HUES6 (cell line): ENCODE measurements around the gene SAMD14.

Source experiments
- H3K27ac ChIP-seq: 2 replicates; pipeline ENCODE4 v1.7.0; 2013; ENCODE audit warnings: low read depth, mild to moderate bottlenecking, low read length, inconsistent platforms
- H3K27me3 ChIP-seq: 2 replicates; pipeline ENCODE4 v1.6.1; 2013; ENCODE audit warnings: low read length; ENCODE audit not compliant: control insufficient read depth, insufficient read depth
- H3K36me3 ChIP-seq: 2 replicates; pipeline ENCODE4 v1.6.1; 2013; ENCODE audit warnings: low read length; ENCODE audit not compliant: control insufficient read depth, insufficient read depth
- H3K4me1 ChIP-seq: 2 replicates; pipeline ENCODE4 v1.6.1; 2013; ENCODE audit warnings: low read length; ENCODE audit not compliant: control insufficient read depth, insufficient read depth
- H3K4me3 ChIP-seq: 2 replicates; pipeline ENCODE4 v1.5.1; 2013; ENCODE audit warnings: low read depth, low read length
- H3K9ac ChIP-seq: one replicate; pipeline ENCODE4 v1.6.1; 2013; ENCODE audit warnings: mild to moderate bottlenecking, low read length
- H3K9me3 ChIP-seq: 2 replicates; pipeline ENCODE4 v1.6.1; 2013; ENCODE audit warnings: low read depth, low read length; ENCODE audit not compliant: control insufficient read depth, insufficient read depth

Gene SAMD14

GRCh38 chr17:50146230-50146926 lies 16.4 kb upstream of the SAMD14 start:
- no peak overlapping the region for H3K4me3 ChIP-seq
- H3K4me1 ChIP-seq, result peaks cover 24% of the 10 kb centered on the region
- H3K36me3 ChIP-seq, result peaks cover 34% of the 10 kb centered on the region
- H3K9me3 ChIP-seq, result no peaks in the 10 kb centered on the region
- H3K9ac ChIP-seq, result no peak overlapping the region
- H3K27me3 ChIP-seq, result peaks cover 15% of the 10 kb centered on the region; the same call in 1 of the 2 replicates
- H3K27ac ChIP-seq, result no peak overlapping the region

GRCh38 chr17:50145532-50146229 lies 15.7 kb upstream of the SAMD14 start:
- H3K4me3 ChIP-seq, result no peak overlapping the region
- H3K27me3 ChIP-seq, result peaks cover 15% of the 10 kb centered on the region; the same call in 1 of the 2 replicates
- no peak overlapping the region for H3K9ac ChIP-seq
- H3K4me1 ChIP-seq, result peaks cover 26% of the 10 kb centered on the region
- H3K9me3 ChIP-seq, result no peaks in the 10 kb centered on the region
- peaks cover 40% of the 10 kb centered on the region for H3K36me3 ChIP-seq
- H3K27ac ChIP-seq, result no peak overlapping the region

DNA sequence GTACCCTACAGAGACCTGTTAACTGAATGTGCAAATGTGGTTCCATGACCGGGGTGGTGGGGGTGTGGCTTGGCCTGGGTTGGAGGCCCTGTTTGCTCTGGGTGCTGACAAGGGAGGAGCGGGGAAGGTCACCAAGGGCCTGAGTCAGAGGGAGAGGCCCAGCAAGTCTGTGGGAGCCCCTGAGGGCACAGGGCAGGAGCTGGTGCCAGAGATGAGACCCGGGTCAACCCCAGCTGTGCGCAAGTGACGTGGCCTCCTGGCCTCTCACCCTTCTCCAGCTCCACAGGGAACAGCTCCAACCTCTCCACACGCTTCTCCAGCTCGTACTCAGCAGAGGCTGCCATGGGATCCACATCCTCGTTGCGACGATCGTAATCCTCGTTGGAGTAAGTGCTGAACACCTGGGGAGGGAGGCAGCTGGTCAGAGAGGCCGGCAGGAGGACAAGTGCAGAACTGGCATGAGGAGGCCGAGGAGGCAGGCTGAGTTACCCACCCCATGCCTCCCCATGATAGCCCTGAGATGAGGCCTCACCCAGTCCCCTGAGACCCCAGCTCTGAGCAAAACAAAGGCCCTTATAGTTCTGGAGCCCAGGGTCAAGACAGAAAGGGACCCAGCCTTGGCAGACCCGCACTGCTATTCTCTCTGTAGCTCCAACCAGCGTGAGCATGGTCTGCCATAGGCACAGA lies 15.0 kb upstream of the SAMD14 start:
- H3K4me3 ChIP-seq, result no peak overlapping the region
- peaks cover 33% of the 10 kb centered on the region for H3K4me1 ChIP-seq
- no peak overlapping the region for H3K9ac ChIP-seq
- H3K9me3 ChIP-seq, result no peaks in the 10 kb centered on the region
- H3K27me3 ChIP-seq, result peaks cover 10% of the 10 kb centered on the region; the same call in 1 of the 2 replicates
- peaks cover 44% of the 10 kb centered on the region for H3K36me3 ChIP-seq
- no peak overlapping the region for H3K27ac ChIP-seq

GRCh38 chr17:50144355-50144754 lies 14.4 kb upstream of the SAMD14 start:
- Histone ChIP-seq H3K4me3 (no peak overlapping the region), H3K4me1 (peaks cover 33% of the 10 kb centered on the region), H3K9ac (no peak overlapping the region), H3K27ac (no peak overlapping the region), H3K27me3 (peaks cover 4% of the 10 kb centered on the region; the same call in 1 of the 2 replicates), H3K36me3 (peaks cover 48% of the 10 kb centered on the region), H3K9me3 (no peaks in the 10 kb centered on the region)

DNA sequence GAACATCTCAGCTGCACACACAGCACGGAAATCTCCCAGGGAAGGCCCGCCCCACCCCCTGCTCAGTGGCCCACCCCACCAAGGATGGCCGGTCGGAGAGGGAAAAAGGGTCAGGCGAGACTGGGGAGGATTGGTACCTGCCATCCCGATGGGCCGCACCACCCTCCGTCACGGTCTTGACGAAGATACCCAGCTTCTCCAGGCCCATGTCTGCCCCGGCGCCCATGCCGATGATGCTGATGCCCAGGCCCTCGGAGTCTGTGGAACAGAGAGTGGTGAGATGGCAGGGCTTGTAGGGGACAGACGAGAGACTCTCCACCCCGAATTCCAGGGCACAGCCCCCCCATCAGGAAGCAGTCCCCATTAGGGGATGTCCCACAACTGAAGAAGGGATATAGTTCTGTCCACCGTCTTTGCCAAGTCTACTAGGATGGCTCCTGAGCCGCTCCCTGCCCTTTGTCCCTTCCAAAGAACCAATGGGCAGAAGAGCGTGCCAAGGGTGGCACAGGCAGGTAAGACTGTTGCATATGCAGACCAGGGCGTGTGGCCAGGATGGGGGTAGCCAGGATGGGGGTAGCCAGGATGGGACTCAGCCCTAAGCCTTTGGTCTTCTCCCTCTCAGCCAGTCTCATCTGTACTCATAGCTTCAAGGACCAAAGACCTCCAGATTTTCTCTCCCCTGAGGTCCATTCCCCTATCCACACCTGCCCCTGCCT lies 13.7 kb upstream of the SAMD14 start:
- peaks cover 56% of the 10 kb centered on the region for H3K36me3 ChIP-seq
- no peak overlapping the region for H3K27ac ChIP-seq

DNA sequence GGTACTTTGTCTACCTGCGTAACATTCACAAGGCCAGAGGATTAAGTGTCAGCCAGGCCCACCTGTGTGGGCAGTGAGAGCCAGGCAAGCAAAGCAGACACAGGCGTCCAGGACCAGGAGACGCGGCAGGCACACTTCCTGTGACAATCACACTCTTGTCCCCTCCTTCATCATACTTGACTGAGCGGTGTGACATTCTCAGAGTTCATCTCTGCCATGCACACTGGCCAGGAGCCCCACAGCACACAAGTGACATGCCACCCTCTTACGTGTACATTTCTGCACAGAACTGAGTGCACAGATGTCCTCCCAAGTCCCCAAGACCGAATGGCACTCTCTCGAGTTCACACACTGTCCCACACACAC lies 11.8 kb upstream of the SAMD14 start:
- Histone ChIP-seq H3K27me3 (no peaks in the 10 kb centered on the region), H3K4me3 (no peak overlapping the region), H3K27ac (no peak overlapping the region), H3K4me1 (peaks cover 15% of the 10 kb centered on the region; the same call in 1 of the 2 replicates), H3K36me3 (peaks cover 75% of the 10 kb centered on the region), H3K9ac (no peak overlapping the region), H3K9me3 (no peaks in the 10 kb centered on the region)

More for the DNA sequence above, 13.7 kb upstream of the SAMD14 start:
- no peaks in the 10 kb centered on the region for H3K9me3 ChIP-seq
- H3K27me3 ChIP-seq, result no peaks in the 10 kb centered on the region
- H3K4me3 ChIP-seq, result no peak overlapping the region
- peaks cover 33% of the 10 kb centered on the region for H3K4me1 ChIP-seq
- no peak overlapping the region for H3K9ac ChIP-seq

- Histone ChIP-seq H3K36me3 (peaks cover 80% of the 10 kb centered on the region), H3K4me1 (peaks cover 10% of the 10 kb centered on the region; the same call in 1 of the 2 replicates), H3K4me3 (no peak overlapping the region), H3K9ac (no peak overlapping the region), H3K27me3 (no peaks in the 10 kb centered on the region), H3K27ac (no peak overlapping the region), H3K9me3 (no peaks in the 10 kb centered on the region)
Observed at GRCh38 chr17:50141026-50141744, 11.2 kb upstream of the SAMD14 start.

GRCh38 chr17:50139950-50140885 lies 10.3 kb upstream of the SAMD14 start:
- H3K36me3 ChIP-seq, result peaks cover 82% of the 10 kb centered on the region
- no peaks in the 10 kb centered on the region for H3K9me3 ChIP-seq
- no peak overlapping the region for H3K4me3 ChIP-seq
- H3K27me3 ChIP-seq, result no peaks in the 10 kb centered on the region
- no peak overlapping the region for H3K27ac ChIP-seq
- H3K4me1 ChIP-seq, result peaks cover 9% of the 10 kb centered on the region; the same call in 1 of the 2 replicates
- no peak overlapping the region for H3K9ac ChIP-seq

- H3K36me3 ChIP-seq, result peaks cover 75% of the 10 kb centered on the region
- no peaks in the 10 kb centered on the region for H3K9me3 ChIP-seq
- no peak overlapping the region for H3K27ac ChIP-seq
- no peaks in the 10 kb centered on the region for H3K27me3 ChIP-seq
- no peak overlapping the region for H3K4me3 ChIP-seq
- peaks cover 16% of the 10 kb centered on the region for H3K4me1 ChIP-seq
- no peak overlapping the region for H3K9ac ChIP-seq
Observed at GRCh38 chr17:50139185-50139783, 9.3 kb upstream of the SAMD14 start.
